HG02571 (cell line): ENCODE results near the gene BUB1B.

ENCODE experiments used
- ATAC-seq: cut with Tn5 transposase; IDR thresholded peaks from one replicate; pipeline ENCODE4 v1.9.1; 2021; ENCODE audit warnings: mild to moderate bottlenecking, moderate library complexity; ENCODE audit not compliant: unreplicated experiment

Gene BUB1B

DNA sequence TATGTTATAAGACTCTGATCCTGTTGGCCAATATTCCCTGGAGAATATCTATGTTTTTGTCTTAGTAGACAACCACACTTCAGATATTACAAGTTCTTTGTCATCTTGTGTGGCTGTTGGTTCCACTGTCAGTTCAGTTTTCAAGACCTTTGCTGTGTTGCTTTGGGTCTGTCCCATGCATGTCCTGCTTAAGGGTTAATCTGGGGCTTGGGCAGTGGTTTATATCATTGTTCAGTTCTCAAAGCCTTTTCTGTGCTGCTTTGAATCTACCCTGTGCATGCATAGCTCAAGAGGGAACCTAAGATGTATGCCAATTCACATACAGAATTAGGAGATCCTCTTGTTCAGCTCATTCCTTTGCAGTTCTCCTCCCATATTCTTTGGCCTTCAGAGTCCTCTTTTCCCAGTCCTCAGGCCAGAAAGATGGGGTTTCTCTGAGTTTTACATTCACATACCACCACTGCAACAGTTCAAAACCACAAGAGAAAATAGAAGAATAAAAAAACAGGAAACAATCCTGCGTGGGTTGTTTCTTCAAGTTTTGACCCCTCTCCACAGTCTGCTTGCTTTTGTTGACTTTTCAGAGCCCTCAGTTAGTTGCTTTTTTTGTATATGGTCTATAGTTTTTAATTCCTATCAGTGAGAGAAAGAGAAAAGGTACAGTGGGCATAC is 21.6 kb downstream of the BUB1B start:
- ATAC-seq = no peak

DNA sequence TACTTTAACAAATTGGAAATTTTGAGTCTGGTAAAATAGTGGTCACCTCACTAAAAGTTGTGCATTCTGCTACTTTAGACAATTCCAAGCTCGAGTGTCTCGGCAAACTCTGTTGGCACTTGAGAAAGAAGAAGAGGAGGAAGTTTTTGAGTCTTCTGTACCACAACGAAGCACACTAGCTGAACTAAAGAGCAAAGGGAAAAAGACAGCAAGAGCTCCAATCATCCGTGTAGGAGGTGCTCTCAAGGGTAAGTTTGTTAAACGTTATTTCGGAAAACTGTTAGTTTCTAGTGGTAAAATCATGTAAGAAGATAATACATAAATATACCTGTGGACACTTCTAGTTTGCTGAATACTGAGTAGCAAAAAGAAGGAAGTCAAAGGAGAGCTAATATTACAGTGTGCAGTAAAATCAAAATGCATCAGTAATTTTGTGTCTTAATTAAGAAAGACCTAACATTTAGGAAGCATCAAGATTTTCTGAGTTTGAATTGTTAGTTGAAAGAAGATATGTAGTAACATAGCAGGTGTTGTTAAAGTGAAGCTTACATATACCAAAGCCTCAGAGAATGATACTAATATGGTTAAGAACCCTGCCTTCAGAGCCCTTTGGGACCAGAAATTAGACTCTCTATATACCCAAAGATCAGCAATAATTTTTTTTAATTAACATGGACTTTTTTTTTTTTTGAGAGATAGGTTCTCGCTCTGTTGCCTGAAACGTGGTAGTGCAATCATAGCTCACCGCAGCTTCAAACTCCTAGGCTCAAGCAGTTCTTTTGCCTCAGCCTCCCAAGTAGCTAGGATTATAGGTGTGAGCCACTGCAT is 23.0 kb downstream of the BUB1B start:
- no peak for ATAC-seq

DNA sequence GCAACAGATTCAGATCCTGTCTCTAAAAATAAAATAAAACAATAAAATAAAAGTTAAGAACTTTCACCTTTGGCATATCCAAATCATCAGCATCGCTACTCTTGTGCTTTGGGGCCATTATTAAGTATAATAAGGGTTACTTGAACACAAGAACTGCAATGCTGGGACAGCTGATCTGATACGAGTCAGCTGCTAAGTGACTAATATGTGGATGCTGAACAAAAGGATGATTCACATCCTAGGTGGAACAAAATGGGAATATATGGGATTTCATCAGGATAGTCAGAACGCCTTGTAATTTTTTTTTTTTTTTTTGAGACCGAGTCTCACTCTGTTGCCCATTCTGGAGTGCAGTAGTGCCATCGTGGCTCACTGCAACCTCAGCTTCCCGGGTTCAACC is 29.7 kb downstream of the BUB1B start:
- no peak for ATAC-seq

DNA sequence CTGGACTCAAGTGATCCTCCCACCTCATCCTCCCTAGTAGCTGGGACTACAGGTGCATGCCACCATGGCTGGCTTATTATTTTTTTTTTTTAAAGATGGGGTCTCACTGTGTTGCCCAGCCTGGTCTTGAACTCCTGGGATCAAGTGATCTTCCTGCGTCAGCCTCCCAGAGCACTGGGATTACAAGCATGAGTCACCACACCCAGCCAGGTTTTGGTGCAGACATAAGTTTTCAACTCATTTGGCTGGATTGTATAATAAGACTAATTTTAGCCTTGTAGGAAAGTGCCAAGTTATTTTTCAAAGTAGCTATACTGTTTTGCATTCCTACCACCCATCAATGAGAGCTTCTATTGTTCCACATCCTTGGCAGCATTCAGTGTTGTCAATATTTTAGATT is 32.1 kb downstream of the BUB1B start:
- no peak for ATAC-seq

DNA sequence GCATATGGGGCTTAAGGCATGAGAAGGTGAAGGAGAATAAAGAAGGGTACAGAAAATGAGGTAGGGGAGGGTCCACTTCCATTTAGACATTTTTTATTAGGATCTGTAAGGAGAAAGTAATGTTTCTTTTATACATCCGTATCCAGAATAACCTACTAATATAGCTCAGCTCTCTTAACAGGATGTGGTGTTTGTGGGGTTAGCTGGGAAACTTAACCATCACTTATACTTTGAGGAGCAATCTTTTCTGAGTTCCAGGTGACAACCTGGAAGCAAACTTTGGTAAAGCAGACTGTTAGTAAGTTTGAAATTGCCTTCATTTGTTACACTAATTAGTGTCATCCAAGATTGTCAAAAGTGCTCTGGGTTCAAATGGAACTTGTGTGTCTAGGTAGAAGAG is 36.6 kb downstream of the BUB1B start:
- ATAC-seq = no peak

DNA sequence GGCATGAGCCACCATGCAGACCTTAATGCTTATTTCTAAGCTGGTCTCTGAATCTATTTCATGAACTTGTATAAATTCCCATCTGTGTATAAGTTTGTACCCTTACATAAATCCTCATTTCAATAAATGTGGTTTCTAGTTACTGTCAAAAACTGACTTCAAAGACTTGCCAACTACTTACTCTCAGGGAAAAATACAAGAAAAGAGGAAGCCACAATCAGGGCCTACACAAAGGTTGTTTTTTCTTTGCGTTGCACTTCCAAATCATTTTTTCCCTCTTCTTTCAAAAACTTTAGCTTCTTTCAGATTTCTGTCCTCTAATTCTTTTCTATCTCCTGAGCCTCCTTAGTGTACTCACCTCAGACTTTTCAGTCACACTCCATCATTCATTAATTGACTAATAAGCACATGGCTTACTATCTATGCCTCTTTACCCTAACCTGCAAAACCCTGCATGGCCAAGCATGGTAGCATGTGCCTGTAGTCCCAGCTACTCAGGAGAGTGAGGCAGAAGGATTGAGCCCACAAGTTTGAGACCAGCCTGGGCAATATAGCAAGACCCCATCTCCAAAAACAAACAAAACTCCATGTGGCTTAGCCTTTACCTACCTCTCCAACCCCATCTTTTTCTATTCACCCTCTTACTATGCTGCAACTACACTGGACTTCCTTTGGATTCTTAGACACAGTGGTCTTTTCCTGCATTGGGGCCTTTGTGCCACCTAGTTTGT is 37.7 kb downstream of the BUB1B start:
- ATAC-seq = no peak

DNA sequence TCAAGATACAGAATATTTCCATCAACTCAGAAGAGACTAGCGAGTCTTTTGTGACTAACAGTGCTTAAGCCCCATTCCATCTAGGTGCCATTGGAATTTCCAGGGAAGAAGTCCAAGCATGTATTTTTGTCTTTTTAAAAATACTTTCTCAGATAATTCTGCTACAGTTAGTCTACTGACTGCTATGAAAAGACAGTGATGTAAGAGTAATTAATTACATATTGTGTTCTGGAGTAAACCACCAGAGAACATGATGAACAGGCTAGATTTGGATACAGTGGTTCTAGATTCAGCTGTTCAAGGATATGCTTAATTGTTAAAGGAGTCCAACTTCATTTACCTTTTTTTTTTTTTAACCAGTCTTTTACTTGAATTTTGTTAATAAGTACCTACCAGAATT is 43.2 kb downstream of the BUB1B start:
- ATAC-seq = no peak

DNA sequence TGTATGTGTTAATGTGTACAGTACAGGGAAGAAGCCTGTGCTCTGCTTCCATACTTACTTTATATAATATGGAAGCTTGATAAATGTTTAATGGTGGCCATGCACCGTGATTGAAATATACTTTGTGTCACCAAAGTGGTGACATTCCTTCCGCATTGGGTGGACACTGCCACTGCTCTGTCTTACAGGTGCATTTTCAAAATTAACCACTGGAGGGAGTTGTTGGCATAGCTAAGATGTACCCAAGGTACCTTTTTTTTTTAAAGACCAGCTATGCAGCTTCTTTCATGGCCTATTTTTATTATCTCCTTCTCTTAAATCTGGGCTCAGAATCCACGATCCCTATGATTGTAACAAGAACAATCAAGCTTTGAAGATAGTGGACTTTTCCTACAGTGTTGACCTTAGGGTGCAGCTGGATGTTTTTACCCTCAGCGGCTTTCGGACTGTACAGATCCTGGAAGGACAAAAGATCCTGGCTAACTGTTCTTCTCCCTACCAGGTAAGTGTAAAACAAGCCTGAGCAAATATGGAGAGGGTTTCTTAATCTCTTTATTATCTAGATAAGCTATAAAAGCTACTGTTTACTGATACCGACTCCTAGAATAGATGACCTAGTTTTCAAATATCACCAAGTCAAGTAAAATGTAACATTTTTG is 56.4 kb downstream of the BUB1B start:
- no peak for ATAC-seq

DNA sequence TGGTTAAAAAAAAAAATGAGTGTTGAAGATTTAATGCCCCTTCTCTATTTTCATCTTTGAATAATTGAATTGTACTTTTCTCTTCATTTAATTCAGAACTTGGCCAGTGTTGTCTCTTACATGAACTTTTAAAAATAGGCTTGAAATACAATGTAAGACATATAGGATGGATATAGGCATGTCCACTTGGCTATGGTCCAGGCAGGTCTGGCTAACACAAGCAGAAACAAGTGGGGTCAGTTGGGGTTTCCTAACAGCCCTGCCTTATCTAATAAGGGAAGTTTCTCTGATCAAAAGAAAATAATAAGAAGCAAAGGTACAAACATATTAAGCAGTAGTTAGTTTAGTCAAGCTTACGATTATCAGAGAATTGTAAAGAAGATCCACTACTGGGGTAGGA is 58.9 kb downstream of the BUB1B start:
- ATAC-seq = no peak

DNA sequence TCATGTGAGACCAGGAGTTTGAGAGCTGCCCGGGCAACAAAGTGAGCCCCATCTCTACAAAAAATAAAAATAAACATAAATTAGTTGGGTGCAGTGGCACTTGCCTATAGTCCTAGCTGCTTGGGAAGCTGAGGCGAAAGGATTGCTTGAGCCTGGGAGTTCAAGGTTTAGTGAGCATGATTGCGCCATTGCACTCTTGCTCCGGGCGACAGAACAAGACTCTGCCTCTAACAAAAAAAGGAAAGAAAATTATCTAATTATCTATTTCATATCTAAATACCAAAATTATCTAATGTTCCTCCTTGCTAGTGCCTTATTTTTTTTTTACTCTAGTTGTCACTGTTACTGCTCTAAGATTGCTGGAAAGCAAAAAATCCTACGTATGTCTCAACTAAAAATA is 61.3 kb downstream of the BUB1B start:
- no peak for ATAC-seq

DNA sequence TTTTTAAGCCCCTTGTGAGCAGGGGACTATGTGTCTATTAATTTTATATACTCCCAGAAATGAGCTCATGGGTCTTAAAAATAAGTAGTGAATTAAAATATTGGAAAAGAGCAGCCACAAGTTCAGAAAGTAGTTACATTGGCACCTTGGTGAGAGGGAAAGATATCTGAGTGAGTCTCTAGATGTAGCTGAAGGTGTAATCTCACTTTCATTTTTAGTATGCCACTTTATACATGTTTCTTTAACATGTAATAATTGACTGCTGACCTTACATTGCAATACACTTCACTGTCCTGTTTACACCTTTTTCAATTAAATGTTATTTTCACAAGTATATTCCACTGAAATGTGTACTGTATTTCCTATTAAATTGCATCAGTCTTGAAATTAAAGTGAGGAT is 65.9 kb downstream of the BUB1B start:
- no peak for ATAC-seq

DNA sequence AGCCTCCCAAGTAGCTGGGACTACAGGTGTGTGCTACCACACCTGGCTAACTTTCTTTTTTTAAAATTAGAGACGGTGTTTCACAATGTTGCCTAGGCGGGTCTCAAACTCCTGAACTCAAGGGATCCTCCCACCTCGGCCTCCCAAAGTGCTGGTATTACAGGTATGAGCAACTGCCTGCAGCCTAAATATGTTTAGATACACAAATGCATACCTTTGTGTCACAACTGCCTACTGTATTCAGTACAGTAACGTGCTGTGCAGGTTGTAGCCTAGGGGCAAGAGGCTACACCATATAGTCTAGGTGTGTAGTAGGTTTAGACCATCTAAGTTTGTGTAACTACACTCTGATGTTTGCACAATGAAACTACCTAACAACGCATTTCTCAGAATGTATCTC is 68.4 kb downstream of the BUB1B start:
- ATAC-seq = no peak

DNA sequence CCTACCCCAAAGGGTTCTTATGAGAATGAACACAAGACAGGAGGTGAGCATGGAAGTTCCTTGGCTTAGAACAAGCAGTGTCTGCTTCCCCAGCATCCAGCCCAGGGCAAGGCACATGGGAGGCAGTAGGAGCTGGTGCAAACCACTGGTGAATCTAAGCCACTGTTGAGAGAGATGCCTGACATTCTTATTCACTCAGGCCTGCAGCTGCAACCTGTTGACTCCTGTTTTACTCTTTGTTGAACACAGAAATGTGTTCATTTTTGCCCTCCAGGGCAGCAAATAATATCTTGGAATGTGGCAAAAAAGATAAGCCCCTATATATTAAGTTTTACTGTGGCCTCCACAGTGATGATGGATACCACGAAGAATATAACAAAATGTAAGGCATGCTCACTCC is 69.1 kb downstream of the BUB1B start:
- ATAC-seq = no peak

DNA sequence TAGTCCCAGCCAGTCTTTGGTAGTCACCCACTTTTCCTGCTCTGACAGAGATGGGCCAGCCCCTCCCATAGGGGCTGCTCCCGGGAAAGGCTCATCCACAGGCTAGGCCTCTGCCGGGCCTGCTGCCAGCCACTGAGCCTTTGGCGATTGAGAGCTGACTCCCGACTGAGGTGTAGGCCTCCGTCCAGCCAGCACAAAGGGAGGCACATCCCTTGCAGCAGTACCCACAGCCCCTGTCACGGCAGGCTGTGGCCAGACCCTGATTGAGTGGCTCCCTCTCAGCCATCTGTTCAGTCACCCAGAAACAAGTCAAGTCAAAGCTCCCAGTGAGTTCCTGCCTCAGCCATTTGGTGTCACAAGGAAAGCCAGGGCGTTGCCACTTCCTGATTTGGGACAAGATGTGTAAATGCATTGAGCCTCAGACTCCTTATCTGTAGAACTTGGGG is 71.8 kb downstream of the BUB1B start:
- no peak for ATAC-seq

DNA sequence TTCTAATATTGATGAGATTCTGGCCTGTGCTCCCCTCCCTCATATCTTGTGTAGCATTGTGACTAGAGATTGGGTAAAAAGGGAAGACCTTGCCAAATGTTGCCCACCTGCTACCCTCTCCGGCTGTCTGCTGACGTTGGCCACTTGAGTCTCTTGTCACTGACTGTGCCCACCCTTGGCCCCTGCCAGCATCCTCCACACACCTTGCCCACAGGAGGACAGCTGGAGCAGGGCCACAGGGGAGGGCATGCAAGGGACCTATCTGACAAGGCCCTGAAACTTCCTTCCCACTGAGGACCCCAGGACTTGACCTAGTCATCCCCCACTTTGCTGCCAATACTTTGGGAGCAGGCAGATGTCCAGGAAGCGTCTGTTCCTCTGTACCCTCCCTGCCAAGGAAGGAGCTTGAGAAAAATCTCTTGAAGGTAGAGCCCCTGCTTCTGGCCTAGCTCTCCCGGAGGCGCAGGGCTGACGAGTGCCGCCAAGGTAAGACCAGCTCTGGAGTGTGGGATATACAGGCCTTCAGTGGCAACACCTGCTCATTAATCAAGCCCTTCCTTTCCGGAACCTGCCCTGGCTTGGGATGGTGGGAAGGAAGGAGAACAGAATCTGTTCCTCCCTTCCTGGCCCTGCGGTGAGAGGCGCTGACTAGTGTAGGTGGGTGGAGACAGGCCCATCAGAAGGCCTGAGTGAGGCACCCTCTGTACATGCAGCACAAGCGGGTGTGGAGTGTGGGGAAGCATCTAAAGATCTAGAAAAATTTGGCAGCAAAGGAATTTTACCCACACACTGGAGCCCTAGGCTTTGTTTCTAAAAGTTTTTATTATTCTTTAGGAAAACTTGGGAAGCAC is 73.1 kb downstream of the BUB1B start:
- ATAC-seq = no peak

DNA sequence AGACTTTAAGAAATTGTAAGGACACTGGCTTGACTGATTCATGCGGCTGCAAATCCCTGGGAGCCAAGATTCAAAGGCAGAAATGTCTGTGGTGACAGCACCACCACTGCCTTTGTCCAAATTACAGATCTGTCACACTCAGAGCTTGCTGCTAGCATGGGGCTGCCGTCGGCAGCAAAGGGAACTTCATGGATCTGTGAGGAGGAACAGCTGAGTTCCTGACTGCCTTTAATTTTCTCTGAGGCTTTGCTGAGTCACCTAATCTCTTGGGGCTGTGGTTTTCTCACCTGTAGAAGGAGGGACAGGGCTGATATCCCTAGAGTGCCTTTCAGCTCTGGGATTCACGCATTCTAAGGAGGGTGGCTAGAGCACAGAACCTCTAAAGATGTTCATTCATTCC is 73.9 kb downstream of the BUB1B start:
- ATAC-seq = no peak

DNA sequence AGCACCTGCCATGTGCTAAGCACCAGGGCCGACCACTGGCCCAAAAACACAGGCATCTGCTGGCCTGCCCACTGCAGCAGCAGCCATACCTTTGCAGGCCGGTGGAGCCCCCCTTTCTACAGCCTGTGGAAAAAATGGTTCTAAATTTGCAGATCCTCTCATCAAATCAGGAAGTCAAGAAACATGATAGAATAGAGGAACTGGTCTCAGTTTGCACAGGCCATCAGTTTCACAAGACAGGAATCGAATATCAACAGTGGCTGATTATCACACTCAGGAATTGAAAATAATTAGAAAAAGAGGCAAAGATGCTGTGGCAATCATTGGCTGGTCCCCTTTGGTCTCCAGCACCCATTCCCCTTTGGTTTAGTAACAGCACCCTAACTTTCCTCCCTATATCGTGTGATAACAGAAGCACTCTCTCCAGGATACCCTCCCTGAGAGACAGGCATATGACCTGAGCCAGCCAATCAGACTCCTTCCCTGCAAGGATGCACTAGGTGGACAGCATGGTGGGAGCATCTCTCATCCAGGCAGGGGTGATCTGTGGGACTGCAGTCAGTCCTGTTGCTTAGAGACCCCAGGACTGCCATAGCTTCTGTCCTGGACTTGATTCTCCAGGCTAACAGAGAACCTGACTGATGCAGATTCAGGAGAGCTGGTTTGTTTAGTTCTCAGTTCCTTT is 74.5 kb downstream of the BUB1B start:
- ATAC-seq = no peak

DNA sequence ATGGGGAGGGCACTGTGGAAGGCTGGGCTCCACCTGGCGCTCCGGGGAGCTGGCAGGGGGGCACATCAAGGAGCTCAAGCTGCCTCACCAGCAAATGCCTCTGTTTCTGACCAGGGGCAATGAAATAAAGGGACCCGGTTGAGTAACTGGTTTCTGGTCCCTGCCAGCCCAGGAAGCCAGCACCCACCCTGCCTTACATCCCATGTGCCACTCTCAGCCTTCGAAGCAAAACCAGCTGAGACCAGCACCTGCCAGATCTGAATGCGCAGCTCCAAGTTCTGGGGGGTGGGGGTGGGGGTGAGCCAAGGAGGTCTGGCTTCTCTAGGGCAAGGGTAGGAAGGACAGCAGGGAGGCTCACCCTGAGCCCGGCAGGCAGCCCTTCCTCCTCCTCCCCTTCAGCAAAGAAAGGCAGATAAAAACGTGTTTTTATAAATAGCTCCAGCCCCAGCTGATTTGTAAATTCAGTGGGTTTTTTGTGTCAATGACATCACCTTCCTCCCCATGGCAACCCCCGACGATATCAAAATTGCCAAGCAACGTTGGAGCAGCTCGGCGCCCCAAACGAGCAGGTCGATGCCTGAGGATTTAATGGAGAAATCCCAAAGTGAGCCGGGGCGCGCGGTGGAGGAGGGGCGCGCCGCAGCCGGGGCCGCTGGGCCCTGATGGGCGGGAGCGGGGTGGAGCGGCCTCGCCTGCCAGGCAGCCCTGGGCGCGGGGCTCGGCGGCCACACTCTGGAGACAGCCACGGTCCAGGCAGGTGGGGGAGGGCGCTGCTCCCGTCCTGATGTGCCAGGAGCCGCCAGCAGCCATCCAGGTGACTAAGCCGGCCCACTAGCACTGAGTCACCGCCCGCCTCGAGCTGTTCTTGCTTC is 77.9 kb downstream of the BUB1B start, which contains the start of gene PAK6:
Gene PAK6 (plus strand): TSS at position 532 of the 872 bp plus-strand sequence. CDS start 25,723 bp downstream, outside the sequence.
- ATAC-seq = no peak

DNA sequence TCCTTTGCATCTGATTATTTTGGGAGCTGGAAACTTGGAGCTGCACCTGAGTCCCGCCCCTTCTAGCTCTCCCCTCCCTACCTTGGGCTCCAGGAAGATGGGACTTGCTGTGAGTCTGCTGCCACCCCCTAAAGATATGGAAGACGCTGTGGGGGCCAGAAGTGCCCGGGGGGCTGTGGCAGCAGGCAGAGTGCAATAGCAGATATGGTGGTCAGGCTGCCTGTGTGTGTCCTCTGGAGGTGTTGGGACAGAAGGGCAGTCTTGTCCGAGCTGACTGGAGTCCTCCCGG is 78.5 kb downstream of the BUB1B start:
- ATAC-seq = no peak
